ENCODE measurements around the gene RHEB. TPM values are rescaled to one million over a fixed set of nuclear protein-coding genes. Genes with fewer than 3 reads are reported as not detected.

The RHEB gene
- total RNA-seq, 2 donors from 2014 or later, result 37.3 to 55.5 TPM

GRCh38 chr7:151436446-151437158 lies 83.1 kb downstream of the RHEB start:
- H3K4me3 Mint-ChIP-seq, result no peak overlapping the region
- no peaks in the 10 kb centered on the region for H3K36me3 Mint-ChIP-seq (ENCODE audit: low read depth)
- peak overlapping the region; percentile 31 for H3K27ac Mint-ChIP-seq
- no peak for ATAC-seq (replicated peaks)
- no peaks in the 10 kb centered on the region for H3K27me3 Mint-ChIP-seq
- peaks cover 18% of the 10 kb centered on the region for H3K4me1 Mint-ChIP-seq
- no peaks in the 10 kb centered on the region for H3K9me3 Mint-ChIP-seq

GRCh38 chr7:151435971-151436370 lies 83.7 kb downstream of the RHEB start:
- ATAC-seq (replicated peaks), result no peak
- Mint-ChIP-seq H3K9me3 (no peaks in the 10 kb centered on the region), H3K36me3 (ENCODE audit: low read depth) (no peaks in the 10 kb centered on the region), H3K4me1 (peaks cover 13% of the 10 kb centered on the region), H3K4me3 (no peak overlapping the region), H3K27ac (no peak overlapping the region), H3K27me3 (no peaks in the 10 kb centered on the region)

- Mint-ChIP-seq H3K36me3 (ENCODE audit: low read depth) (no peaks in the 10 kb centered on the region), H3K9me3 (no peaks in the 10 kb centered on the region), H3K27ac (no peak overlapping the region), H3K4me1 (peaks cover 7% of the 10 kb centered on the region), H3K27me3 (no peaks in the 10 kb centered on the region), H3K4me3 (no peak overlapping the region)
- no peak for ATAC-seq (replicated peaks)
Measured at GRCh38 chr7:151435103-151435916, 84.4 kb downstream of the RHEB start.

- ATAC-seq (replicated peaks), result no peak
- no peak overlapping the region for H3K27ac Mint-ChIP-seq
- H3K36me3 Mint-ChIP-seq (ENCODE audit: low read depth), result no peaks in the 10 kb centered on the region
- H3K4me3 Mint-ChIP-seq, result no peak overlapping the region
- peaks cover 12% of the 10 kb centered on the region for H3K4me1 Mint-ChIP-seq
- H3K27me3 Mint-ChIP-seq, result no peaks in the 10 kb centered on the region
- H3K9me3 Mint-ChIP-seq, result no peaks in the 10 kb centered on the region
Measured at GRCh38 chr7:151434549-151434948, 85.1 kb downstream of the RHEB start.

GRCh38 chr7:151433721-151434400 lies 85.8 kb downstream of the RHEB start:
- no peak overlapping the region for H3K27ac Mint-ChIP-seq
- ATAC-seq (replicated peaks), result no peak
- H3K4me3 Mint-ChIP-seq, result peak overlapping the region; percentile 70
- H3K27me3 Mint-ChIP-seq, result no peaks in the 10 kb centered on the region
- peaks cover 16% of the 10 kb centered on the region for H3K4me1 Mint-ChIP-seq
- no peaks in the 10 kb centered on the region for H3K9me3 Mint-ChIP-seq
- H3K36me3 Mint-ChIP-seq (ENCODE audit: low read depth), result no peaks in the 10 kb centered on the region

GRCh38 chr7:151432658-151433521 lies 86.8 kb downstream of the RHEB start:
- Mint-ChIP-seq H3K4me3 (peak overlapping the region; percentile 70), H3K36me3 (ENCODE audit: low read depth) (no peaks in the 10 kb centered on the region)
- ATAC-seq (replicated peaks), result peak; percentile 86

GRCh38 chr7:151431768-151432311 lies 87.9 kb downstream of the RHEB start:
- Mint-ChIP-seq H3K27me3 (no peaks in the 10 kb centered on the region), H3K27ac (no peak overlapping the region), H3K36me3 (ENCODE audit: low read depth) (no peaks in the 10 kb centered on the region), H3K9me3 (no peaks in the 10 kb centered on the region), H3K4me3 (no peak overlapping the region), H3K4me1 (peaks cover 16% of the 10 kb centered on the region)
- no peak for ATAC-seq (replicated peaks)

More at GRCh38 chr7:151432658-151433521, 86.8 kb downstream of the RHEB start:
- H3K27ac Mint-ChIP-seq, result peak overlapping the region; percentile 85
- H3K27me3 Mint-ChIP-seq, result no peaks in the 10 kb centered on the region
- no peaks in the 10 kb centered on the region for H3K9me3 Mint-ChIP-seq
- peaks cover 16% of the 10 kb centered on the region for H3K4me1 Mint-ChIP-seq

- no peak overlapping the region for H3K27ac Mint-ChIP-seq
- ATAC-seq (replicated peaks), result no peak
- no peaks in the 10 kb centered on the region for H3K9me3 Mint-ChIP-seq
- peaks cover 16% of the 10 kb centered on the region for H3K4me1 Mint-ChIP-seq
- no peaks in the 10 kb centered on the region for H3K36me3 Mint-ChIP-seq (ENCODE audit: low read depth)
- no peaks in the 10 kb centered on the region for H3K27me3 Mint-ChIP-seq
- no peak overlapping the region for H3K4me3 Mint-ChIP-seq
Measured at GRCh38 chr7:151431281-151431767, 88.4 kb downstream of the RHEB start.

- no peak for ATAC-seq (replicated peaks)
- H3K27ac Mint-ChIP-seq, result peak overlapping the region; percentile 88
- H3K9me3 Mint-ChIP-seq, result no peaks in the 10 kb centered on the region
- H3K36me3 Mint-ChIP-seq (ENCODE audit: low read depth), result no peaks in the 10 kb centered on the region
- peaks cover 16% of the 10 kb centered on the region for H3K4me1 Mint-ChIP-seq
- peak overlapping the region; percentile 73 for H3K4me3 Mint-ChIP-seq
- H3K27me3 Mint-ChIP-seq, result no peaks in the 10 kb centered on the region
Measured at GRCh38 chr7:151430391-151431205, 89.1 kb downstream of the RHEB start.

- peak; percentile 67 for ATAC-seq (replicated peaks)
- H3K4me1 Mint-ChIP-seq, result peaks cover 16% of the 10 kb centered on the region
- peak overlapping the region; percentile 88 for H3K27ac Mint-ChIP-seq
- H3K4me3 Mint-ChIP-seq, result peak overlapping the region; percentile 73
- H3K27me3 Mint-ChIP-seq, result no peaks in the 10 kb centered on the region
- no peaks in the 10 kb centered on the region for H3K36me3 Mint-ChIP-seq (ENCODE audit: low read depth)
- H3K9me3 Mint-ChIP-seq, result no peaks in the 10 kb centered on the region
Measured at GRCh38 chr7:151429560-151430331, 89.9 kb downstream of the RHEB start.

- peak overlapping the region; percentile 88 for H3K27ac Mint-ChIP-seq
- peaks cover 16% of the 10 kb centered on the region for H3K4me1 Mint-ChIP-seq
- peak; percentile 17 for ATAC-seq (replicated peaks)
- no peaks in the 10 kb centered on the region for H3K27me3 Mint-ChIP-seq
- H3K4me3 Mint-ChIP-seq, result peak overlapping the region; percentile 73
- no peaks in the 10 kb centered on the region for H3K9me3 Mint-ChIP-seq
- no peaks in the 10 kb centered on the region for H3K36me3 Mint-ChIP-seq (ENCODE audit: low read depth)
Measured at GRCh38 chr7:151429237-151429559, 90.5 kb downstream of the RHEB start.

- H3K4me3 Mint-ChIP-seq, result peak overlapping the region; percentile 19
- H3K36me3 Mint-ChIP-seq (ENCODE audit: low read depth), result no peaks in the 10 kb centered on the region
- no peaks in the 10 kb centered on the region for H3K9me3 Mint-ChIP-seq
- peaks cover 16% of the 10 kb centered on the region for H3K4me1 Mint-ChIP-seq
- peak overlapping the region; percentile 28 for H3K27ac Mint-ChIP-seq
- no peak for ATAC-seq (replicated peaks)
- H3K27me3 Mint-ChIP-seq, result no peaks in the 10 kb centered on the region
Measured at GRCh38 chr7:151428378-151429236, 91.1 kb downstream of the RHEB start.
